GM12801 (cell line): Measurements from ENCODE around the gene GGA2.

Source experiments
- TF ChIP-seq, protein P1 (sequence below): IDR thresholded peaks from one replicate; pipeline ENCODE4 v1.5.1; 2011; ENCODE audit warnings: control low read depth; ENCODE audit not compliant: insufficient read length; ENCODE audit errors: extremely low read depth

Gene GGA2

DNA sequence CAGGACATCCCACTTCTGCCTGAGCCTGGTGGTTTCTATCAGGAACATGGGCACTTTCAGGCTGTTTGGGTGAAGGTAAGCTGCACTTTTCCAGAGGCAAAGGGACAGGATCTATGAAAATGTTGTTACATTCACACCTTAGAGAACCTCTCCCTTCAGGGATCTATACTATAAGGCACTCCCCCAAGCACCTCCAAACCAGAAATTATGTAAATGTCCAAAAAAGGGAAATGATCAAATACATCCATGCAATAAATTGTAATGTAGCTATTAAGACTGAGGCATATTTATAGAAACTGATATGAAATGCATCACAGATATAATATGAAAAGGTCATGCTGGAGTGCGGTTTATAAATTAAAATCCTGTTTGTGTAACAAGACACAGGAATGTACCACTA, 34.0 kb downstream of the GGA2 start:
- TF ChIP-seq, protein P1, sequence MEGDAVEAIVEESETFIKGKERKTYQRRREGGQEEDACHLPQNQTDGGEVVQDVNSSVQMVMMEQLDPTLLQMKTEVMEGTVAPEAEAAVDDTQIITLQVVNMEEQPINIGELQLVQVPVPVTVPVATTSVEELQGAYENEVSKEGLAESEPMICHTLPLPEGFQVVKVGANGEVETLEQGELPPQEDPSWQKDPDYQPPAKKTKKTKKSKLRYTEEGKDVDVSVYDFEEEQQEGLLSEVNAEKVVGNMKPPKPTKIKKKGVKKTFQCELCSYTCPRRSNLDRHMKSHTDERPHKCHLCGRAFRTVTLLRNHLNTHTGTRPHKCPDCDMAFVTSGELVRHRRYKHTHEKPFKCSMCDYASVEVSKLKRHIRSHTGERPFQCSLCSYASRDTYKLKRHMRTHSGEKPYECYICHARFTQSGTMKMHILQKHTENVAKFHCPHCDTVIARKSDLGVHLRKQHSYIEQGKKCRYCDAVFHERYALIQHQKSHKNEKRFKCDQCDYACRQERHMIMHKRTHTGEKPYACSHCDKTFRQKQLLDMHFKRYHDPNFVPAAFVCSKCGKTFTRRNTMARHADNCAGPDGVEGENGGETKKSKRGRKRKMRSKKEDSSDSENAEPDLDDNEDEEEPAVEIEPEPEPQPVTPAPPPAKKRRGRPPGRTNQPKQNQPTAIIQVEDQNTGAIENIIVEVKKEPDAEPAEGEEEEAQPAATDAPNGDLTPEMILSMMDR, result no peak

DNA sequence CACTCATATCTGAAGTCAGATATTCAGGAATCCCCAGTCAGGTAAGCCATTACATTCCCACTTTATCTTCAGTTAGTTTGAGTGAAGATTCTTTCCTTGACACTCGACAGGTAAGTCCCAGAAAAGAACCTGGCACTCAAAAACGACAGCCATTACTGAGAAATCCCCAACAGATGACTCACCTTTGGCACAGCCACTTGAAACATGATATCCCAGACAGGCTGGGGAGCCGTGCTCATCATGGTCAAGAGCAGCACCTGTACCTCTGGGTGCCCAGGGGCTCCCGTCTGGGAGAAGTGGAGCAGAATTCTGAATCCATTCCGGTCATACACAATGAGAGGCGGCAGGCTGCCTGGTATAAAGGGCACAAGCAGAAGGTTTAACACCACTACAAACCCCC, 40.5 kb downstream of the GGA2 start:
- TF ChIP-seq, protein P1, result no peak

DNA sequence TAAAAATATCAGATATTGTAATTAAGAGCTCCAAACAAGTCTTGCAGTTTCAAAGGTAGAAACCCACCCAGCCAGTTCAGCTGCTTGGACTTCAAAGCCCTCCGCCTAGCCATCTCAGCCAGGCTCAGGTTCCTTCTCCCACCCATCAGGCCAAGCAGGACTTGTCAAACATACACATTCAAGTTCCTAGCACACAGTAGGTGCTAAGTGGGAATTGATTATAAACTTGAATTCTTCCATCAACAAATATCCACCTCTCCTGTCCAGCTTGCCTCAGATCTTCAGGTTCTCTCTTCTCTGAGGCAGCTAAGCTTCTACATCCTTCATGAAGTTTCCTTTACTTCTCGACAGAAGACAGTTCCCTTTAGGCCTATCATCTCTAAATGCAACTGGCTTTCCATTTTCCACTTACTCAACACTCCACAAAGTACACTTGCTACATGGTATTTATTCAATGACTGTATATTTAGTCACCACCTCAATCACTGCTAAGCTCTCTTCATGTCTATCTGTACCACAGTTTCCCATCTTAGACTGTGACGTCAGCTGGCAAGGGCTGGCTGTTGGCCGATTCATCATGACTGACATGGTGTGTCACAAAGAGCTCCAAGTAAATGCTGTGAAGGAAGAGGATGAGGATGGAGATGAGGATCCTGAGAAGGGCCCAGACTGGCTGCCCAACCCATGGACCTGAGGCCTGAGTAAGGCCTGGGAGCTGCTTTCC, 44.0 kb downstream of the GGA2 start:
- TF ChIP-seq, protein P1, result no peak

DNA sequence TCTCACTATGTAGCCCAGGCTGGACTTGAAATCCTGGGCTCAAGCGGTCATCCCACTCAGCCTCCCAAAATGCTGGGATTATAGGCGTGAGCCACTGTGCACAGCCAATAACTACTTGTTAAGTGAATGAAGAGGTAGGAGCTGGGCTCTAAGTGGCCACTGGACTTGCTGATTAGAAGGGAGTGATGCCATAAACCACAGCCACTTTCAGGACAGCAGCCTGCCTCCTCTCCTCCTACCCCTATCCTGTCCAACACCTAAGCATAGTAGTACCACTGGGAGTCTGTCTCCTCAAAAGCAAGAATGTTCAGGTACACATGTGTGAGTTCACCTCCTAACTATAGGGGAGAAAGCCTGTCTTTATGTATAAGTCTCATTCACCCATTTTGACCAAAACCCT, 45.1 kb downstream of the GGA2 start:
- TF ChIP-seq, protein P1, result no peak

DNA sequence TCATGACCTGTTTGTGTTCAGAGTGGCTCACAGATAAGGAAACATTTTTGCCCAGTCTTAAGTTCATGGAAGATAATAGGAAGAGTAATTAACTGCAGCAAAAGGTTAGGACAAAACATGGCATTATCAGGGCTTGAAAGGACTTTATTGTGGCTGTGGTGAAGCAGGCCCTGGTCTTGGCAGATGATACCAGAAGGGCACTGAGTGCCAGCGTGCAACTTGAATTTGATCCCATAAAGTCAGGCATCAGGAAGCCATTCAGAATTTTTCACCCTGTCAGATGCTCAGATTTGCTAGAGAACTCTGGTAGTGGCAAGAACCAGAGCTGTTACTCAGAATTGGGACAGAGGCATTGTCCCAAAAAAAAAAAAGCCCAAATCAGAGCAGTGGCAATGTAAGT, 46.1 kb downstream of the GGA2 start:
- TF ChIP-seq, protein P1, result no peak

DNA sequence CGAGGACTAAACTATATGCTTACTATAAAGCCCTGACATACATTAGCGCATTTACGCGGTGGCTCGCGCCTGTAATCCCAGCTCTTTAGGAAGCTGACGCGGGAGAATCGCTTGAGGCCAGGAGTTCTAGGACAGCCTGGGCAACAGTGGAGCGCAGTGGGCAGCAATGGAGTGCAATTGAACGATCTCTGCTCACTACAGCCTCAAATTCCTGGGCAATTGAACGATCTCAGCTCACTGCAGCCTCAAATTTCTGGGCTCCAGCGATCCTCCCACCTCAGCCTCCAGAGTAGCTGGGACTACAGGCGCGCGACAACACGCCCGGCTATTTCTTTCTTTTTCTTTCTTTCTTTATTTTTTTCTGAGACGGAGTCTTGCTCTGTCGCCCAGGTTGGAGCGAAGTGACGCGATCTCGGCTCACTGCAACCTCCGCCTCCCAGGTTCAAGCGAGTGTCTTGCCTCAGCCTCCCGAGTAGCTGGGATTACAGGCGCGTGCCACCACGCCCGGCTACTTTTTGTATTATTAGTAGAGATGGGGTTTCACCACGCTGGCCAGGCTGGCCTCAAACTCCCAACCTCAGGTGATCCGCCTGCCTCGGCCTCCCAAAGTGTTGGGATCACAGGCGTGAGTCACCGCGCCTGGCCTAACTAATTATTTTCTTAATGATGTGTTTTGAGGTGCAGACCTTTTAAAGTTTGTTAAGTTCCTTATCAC, 56.8 kb downstream of the GGA2 start:
- TF ChIP-seq, protein P1, result no peak

DNA sequence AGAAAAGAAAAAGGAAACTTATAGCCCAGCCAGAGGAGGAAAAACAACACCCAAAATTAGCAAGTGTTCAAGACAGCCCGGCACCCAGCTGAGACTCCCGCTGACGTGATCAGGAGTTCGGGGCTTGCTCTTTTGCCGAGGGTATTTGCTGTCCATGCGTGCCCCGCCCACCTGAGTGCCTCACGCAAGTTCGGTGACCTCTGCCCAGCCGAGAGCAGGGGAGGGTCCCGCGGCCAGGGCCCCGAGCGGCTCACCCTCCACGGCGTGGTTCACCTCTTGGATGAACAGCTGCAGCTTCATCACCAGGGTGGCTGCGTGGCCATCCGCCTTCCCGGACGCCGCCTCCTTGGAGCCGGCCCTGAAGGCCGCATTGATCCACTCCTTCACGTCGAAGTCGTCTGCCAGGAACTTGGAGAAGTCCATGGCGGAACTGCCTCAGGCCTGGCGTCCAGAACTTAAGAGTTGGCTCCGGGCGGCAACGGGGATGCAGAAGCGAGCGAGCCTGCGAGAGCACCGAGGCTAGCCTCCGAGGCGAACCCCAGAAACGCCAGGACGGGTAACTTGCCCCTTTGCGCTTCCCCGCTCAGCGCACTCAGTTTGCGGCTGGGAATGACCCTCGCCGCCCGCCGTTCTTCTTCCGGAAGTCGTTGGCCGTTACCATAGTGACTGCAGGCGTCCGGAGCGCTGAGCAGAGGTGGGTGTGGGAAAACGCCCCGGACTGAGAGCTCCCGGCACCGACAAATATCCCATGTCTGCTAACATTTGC, 57.5 kb downstream of the GGA2 start, which contains the start of gene COG7:
Gene COG7, minus strand, starts transcription at position 618 of the 766 bp plus-strand sequence. Its CDS starts 195 bp downstream, at position 423.
- TF ChIP-seq, protein P1, result no peak
